GM18517 (cell line): Measurements from ENCODE around the gene MISFA.
"Not testable (repeated sequence)": the region's sequence is repeated elsewhere in the genome, so short reads cannot be mapped to it uniquely, and the experiment has no call there.

Experiments
- ATAC-seq: cut with Tn5 transposase; IDR thresholded peaks from one replicate; pipeline ENCODE4 v1.9.1; 2021; ENCODE audit warnings: mild to moderate bottlenecking, moderate library complexity; ENCODE audit not compliant: unreplicated experiment

Gene MISFA

DNA sequence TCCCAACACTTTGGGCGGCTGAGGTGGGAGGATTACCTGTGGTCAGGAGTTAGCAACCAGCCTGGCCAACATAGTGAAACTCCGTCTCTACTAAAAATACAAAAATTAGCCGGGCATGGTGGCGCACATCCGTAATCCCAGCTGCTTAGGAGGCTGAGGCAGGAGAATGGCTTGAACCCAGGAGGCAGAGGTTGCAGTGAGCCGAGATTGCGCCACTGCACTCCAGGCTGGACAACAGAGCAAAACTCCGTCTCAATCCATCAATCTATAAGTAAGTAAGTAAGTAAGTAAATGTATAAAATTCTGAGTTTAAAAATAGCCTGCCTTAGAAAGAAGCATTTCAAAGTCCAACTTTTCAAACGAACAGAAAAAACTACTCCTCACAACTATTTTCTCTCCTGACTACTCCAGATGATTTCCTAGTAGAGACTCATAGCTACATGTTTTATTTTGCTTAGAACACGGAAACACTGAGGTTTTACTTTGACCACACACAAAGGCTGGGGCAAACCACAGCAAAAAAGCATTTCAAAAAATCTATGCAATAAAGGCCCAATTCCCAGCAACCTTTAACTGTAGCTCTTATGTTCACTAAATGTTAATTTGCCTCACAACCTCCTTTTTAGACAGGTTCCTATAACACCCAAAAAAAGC is 18.2 kb downstream of the MISFA start:
- ATAC-seq = no peak

DNA sequence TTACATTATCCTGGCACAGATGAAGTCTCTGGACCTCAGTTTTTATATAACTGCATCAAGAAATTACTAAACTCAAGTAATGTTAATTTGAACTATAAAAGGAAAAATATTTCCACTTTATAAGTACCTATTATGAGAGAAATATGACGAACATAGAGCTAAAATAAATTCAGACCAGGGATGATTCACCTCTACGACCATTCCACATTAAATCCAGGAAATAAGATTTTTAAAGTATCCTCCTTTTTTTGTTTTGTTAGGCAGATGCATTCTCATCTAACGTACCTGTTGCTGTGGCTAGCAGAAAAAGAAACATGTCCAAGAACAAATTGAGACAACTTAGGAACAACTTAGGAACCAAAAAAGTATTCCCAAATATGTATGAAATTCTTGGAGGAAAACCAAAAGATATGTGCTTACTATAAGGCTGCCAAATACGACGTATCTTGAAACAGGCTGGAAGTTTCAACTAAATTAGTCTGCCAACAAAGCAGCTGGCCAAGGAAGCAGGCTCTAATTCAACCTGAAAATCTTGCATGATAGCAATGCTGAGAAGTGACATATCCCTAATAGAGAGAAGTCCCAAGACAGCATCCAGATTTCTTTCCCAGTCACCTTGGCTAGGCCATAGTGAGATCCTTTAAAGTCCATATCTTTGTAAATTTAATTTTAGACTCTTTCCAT is 18.9 kb downstream of the MISFA start:
- no peak for ATAC-seq

DNA sequence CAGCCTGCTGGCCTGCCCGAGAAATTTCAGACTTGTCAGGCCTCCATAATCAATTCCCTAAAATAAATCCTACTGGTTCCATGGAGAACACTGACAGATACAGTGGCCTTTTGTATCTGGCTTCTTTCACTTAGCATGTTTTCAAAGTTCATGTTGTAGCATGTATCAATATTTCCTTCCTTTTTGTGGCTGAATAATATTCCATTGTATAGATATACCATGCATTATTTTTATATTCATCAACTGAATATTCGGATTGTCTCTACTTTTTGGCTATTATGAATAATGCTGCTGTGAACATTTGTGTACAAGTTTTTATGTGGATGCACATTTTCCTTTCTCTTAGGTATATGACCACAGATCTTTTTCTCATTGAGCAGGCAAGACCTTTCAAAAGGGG is 24.1 kb downstream of the MISFA start:
- no peak for ATAC-seq

DNA sequence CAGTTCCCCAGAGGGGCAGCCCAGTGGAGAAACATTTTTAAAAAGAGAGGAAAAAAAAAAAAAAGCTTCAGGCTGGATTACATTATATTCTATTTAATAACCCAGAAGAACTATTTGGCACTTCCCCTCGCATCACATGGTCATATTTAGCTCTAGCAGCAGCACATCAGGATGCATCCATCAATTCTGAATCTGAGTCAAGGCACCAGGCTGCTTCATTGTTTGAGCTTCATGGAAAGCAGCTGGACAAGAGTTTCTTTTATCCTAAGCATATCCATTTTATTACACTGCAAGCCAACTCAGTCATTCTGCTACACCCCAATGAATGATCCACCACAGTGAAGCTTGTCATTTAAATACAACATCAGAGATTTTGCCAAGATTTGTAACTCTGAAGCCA is 24.6 kb downstream of the MISFA start:
- no peak for ATAC-seq

DNA sequence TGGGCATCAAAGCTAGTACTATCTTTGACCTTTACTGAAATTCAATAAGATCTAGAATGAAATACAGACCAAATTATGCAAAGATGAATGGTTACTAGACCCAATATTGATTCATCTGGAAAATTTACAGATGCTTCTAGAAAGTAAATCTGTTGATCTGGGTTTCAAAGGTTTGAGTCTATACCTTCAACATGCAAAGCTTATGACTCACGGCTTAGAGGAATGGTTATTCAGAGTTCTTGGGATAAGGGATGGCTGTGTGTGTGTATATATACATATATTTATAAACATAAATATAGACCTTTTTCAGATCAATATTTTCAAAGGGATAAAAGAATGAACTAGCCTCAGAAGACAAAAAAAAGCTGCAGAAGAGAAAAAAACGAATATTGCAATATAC is 33.3 kb downstream of the MISFA start:
- ATAC-seq = no peak

DNA sequence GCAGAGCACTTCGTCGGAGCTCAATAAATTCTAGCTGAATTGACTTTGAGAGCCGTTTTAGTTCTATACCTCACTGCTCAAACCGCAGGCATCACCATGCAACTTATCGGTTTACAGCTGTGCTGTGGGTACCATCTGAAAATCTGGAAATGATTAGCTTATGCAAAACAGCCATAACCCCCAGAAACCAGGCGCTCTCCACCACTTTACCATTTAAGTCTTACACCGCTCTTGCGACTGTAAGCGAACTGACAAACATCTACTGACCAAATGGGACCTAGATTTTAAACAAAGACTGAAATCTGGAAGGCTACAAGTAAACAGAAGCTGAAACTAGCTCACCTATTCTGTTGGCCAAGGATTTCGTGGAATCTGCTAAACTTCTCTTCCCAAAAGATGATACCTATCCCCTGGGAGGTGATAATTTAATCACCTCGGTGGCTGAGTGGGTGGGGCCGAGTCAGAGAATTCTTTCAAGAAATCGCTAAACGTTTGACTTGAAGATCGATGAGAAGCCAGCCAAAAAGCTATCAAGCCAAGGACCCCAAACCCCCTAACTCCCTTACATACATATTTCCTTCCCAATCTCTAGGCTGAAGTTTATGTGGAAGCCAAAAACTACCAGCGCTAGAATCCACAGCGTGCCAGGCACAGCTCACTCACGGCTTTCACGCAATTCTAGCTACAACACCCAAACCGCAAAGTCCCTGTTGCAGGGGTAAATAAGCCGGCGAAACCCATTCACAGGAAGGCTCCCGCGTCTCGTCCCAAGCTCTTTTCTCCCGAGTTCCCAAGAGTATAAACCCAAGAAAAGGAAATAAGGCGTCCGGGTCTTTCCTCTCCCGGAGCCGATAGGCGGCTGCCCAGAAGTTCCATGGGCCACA is 33.9 kb downstream of the MISFA start:
- peak; percentile 70 for ATAC-seq

DNA sequence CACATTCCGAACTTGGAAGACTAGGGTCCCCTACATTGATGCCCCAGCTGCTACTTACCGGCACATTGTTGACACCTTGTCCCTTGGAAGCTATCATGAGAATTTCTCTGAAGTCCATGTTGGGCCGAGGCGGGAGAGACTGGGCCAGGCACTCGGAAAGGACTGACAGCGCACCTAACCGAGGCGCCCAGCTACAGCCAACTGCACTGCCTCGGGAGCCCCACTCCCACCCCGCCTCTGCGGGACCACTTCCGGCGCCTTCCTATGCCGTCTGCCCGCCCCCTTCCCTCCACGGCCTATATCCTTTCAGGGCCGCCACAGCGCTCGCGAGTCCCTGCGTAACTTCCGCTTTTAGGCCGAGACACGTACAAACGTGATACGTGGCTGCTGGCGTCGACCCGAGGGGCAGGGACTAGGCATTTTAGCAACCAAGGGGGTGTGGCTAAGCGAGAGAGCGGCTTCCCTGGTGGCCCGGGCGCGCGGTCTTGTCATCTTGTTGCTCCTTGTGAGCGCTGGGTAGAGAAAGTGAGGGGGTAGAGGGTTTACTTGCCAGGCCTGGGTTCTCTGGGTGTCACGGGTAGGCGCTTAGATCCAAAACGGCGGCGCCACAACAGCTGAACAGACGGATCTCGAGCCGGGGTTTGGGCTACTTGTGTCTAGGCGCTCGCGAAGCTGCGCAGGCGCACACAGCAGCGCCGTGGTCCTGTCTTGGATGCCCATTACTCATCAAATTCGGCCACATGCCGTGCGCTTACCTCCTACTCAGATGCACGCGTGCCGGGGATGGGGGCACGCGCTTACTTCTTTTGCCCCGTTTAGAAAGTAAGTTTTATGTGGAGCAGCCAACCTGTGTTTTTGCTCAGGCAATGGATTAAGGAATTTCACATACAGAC is 34.8 kb downstream of the MISFA start, which contains the start of gene SPTY2D1:
SPTY2D1 (minus strand) TSS at position 203 of the 893 bp plus-strand sequence; CDS start at position 118, 85 bp downstream.
- peak; percentile 94 for ATAC-seq

DNA sequence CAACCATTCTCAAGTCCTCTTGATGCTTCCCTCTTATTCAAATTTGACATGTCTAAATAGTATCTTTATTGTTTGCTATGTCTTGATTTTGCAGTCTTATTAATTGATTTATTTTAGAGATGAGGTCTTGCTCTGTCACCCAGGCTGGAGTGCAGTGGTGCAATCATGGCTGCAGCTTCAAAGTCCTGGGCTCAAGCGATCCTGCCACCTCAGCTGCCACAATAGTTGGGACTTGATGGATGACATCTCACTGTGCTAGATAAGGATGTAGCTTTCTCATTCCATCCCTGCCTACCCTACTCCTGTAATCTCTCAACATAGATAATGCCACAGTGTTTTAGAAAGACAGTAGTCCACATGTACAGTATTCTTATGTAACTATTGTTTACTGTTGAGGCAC is 42.1 kb downstream of the MISFA start:
- ATAC-seq = no peak

DNA sequence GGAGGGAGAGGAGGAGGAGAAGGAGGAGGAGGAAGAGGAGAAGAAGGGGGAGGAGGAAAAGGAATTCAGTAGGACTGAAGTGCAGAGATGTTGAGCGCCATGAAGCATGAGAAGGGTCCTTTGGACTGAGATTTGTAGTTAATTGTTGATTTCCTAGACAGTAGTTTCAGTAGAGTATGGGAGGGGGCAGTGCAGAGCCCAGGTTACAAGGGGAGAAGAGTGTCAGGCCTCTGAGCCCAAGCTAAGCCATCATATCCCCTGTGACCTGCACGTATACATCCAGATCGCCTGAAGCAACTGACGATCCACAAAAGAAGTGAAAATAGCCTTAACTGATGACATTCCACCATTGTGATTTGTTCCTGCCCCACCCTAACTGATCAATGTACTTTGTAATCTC is 43.4 kb downstream of the MISFA start:
- ATAC-seq = not testable (repeated sequence)

DNA sequence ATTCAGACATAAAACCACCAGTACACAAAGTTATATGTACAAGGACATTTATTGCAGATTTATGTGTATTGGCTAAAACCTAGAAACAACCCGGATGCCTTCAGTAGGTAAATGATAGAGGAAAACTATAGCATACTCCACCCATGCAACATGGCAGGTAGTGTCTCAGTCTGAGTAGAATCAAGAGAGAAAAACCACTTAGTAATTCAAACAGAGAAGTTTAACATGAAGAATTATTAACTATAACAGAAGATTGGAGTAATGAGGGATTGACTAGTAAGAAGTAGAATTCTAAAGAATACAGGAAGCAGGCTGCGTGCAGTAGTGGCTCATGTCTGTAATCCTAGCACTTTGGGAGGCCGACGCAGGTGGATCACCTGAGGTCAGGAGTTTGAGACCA is 50.8 kb downstream of the MISFA start:
- ATAC-seq = no peak

DNA sequence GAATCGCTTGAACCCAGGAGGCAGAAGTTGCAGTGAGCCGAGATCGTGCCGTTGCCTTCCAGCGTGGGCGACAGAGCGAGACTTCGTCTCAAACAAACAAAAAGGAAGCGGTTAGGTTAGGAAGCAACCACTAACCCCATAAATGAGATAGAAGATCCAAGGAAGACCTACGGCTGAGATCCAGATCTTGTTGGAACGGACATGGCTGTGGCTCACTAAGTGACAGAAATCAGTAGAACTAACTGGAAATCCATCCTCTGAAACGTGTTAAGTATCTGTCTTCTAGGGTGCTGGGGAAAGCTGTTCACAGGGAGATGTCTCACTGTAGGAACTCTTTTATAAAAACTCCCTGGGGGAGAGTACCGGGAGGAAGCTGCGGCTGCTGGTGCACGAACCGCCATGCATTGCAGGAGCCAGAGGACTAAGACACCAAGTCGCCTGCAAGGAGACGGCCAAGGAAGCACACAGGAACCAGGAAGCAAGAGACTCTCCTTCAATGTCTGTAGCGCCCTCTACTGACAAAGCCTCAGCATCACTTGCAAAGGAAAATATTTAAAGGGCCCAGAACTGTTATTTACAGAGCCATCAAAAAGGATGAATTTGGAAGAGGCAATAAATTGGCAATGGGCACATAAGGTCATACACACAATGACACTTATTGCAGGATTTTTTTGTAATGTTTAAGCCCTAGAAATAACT is 51.4 kb downstream of the MISFA start:
- no peak for ATAC-seq
